ENCODE data around the gene PHLDB1.

DNA sequence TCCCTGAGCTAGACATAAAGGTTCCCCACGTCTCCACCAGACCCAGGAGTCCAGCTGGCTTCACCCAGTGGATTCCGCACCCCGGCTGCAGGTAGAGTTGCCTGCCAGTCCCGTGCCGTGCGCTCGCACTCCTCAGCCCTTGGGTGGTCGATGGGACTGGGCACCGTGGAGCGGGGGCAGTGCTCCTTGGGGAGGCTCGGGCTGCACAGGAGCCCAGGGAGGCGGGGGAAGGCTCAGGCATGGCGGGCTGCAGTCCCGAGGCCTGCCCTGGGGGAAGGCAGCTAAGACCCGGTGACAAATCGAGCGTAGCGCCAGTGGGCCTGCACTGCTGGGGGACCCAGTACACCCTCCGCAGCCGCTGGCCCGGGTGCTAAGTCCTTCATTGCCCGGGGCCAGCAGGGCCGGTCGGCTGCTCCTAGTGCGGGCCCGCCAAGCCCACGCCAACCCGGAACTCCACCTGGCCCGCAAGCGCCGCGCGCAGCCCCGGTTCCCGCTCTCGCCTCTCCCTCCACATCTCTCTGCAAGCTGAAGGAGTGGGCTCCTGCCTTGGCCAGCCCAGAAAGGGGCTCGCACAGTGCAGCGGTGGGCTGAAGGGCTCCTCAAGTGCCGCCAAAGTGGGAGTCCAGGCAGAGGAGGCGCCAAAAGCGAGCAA, 81.6 kb downstream of the PHLDB1 start:
- TF ChIP-seq, protein P1, sequence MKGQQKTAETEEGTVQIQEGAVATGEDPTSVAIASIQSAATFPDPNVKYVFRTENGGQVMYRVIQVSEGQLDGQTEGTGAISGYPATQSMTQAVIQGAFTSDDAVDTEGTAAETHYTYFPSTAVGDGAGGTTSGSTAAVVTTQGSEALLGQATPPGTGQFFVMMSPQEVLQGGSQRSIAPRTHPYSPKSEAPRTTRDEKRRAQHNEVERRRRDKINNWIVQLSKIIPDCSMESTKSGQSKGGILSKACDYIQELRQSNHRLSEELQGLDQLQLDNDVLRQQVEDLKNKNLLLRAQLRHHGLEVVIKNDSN (IDR thresholded peaks at IDR 0.05): no peak
- no peak for TF ChIP-seq ZBTB7A (IDR thresholded peaks at IDR 0.05; ENCODE audit: low read depth)
- TF ChIP-seq CEBPB (IDR thresholded peaks at IDR 0.05): no peak
- no peak for TF ChIP-seq EP300 (IDR thresholded peaks at IDR 0.05; ENCODE audit: borderline replicate concordance)
- TF ChIP-seq TAF1 (IDR thresholded peaks at IDR 0.05; ENCODE audit: low read depth): no peak
- no peak for TF ChIP-seq CREB1 (IDR thresholded peaks at IDR 0.05; ENCODE audit: low read depth)
- TF ChIP-seq, protein P2, sequence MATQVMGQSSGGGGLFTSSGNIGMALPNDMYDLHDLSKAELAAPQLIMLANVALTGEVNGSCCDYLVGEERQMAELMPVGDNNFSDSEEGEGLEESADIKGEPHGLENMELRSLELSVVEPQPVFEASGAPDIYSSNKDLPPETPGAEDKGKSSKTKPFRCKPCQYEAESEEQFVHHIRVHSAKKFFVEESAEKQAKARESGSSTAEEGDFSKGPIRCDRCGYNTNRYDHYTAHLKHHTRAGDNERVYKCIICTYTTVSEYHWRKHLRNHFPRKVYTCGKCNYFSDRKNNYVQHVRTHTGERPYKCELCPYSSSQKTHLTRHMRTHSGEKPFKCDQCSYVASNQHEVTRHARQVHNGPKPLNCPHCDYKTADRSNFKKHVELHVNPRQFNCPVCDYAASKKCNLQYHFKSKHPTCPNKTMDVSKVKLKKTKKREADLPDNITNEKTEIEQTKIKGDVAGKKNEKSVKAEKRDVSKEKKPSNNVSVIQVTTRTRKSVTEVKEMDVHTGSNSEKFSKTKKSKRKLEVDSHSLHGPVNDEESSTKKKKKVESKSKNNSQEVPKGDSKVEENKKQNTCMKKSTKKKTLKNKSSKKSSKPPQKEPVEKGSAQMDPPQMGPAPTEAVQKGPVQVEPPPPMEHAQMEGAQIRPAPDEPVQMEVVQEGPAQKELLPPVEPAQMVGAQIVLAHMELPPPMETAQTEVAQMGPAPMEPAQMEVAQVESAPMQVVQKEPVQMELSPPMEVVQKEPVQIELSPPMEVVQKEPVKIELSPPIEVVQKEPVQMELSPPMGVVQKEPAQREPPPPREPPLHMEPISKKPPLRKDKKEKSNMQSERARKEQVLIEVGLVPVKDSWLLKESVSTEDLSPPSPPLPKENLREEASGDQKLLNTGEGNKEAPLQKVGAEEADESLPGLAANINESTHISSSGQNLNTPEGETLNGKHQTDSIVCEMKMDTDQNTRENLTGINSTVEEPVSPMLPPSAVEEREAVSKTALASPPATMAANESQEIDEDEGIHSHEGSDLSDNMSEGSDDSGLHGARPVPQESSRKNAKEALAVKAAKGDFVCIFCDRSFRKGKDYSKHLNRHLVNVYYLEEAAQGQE (IDR thresholded peaks at IDR 0.05; ENCODE audit: low read depth): no peak
- no peak for TF ChIP-seq FOXM1 (IDR thresholded peaks at IDR 0.05; ENCODE audit: borderline replicate concordance, low read depth)
